HepG2 (cell line): Measurements from ENCODE around the gene TRIM44. TPM values are rescaled to one million over a fixed set of nuclear protein-coding genes. Genes with fewer than 3 reads are reported as not detected.

ENCODE experiments used
- ATAC-seq: fragments of 200-7000 bp; cut with Tn5 transposase; 3 replicates; pipeline ENCODE4 v1.9.1; 2020; ENCODE audit warnings: mild to moderate bottlenecking, moderate library complexity
- BruUV-seq: library from RNA; stranded (reverse); fragments of 400-500 nt; replicated peaks from 2 replicates; lab custom pipeline; 2021; lab: Mats Ljungman, UMichigan
- CTCF ChIA-PET: fragments of 300-600 bp; formaldehyde crosslinking; extraction: SDS; loops from one replicate; lab custom pipeline; 2021; ENCODE audit warnings: low total read pairs, inconsistent platforms, low intra/inter-chr PET ratio; lab: Yijun Ruan, JAX
- POLR2A ChIA-PET: fragments of 350-600 bp; sonication (Branson Sonifier 250); formaldehyde crosslinking; loops from one replicate; lab custom pipeline; 2020; ENCODE audit warnings: antibody characterized with exemption, inconsistent platforms; lab: Yijun Ruan, JAX
- DNase-seq: peaks from one replicate; pipeline ENCODE4 v3.0.0-alpha.2; 2015; ENCODE audit warnings: low spot score
- FAIRE-seq: peaks from 3 replicates; lab custom pipeline; 2011; peaks lifted over from hg19 to GRCh38; lab: Jason Lieb, UNC
- H2AFZ ChIP-seq: one replicate; pipeline ENCODE4 v1.6.1; 2011; ENCODE audit warnings: low read length, inconsistent platforms
- H3K27ac ChIP-seq: fragments of 300-600 bp; 3 replicates; pipeline ENCODE4 v1.8.0; 2011; ENCODE audit warnings: mixed run types, mild to moderate bottlenecking, mixed read lengths, low read length, inconsistent platforms; ENCODE audit not compliant: insufficient read depth; ENCODE audit errors: extremely low read length
- H3K27me3 ChIP-seq, 2 experiments: fragments of 200-600 bp in 1 of 2; 2 replicates in 1 of 2; 3 replicates in 1 of 2; pipeline versions ENCODE4 v1.6.0 to v1.8.0; 2011; ENCODE audit warnings: low read length in 2 of 2, mild to moderate bottlenecking in 2 of 2, moderate library complexity in 2 of 2, inconsistent platforms in 1 of 2; ENCODE audit not compliant: insufficient read depth in 2 of 2, control insufficient read depth in 1 of 2
- H3K36me3 ChIP-seq, 2 experiments: fragments of 200-600 bp in 1 of 2; replicated peaks in 1 of 2; 2 replicates in 1 of 2; 3 replicates in 1 of 2; pipeline versions ENCODE4 v1.5.1 to v1.8.0; 2011; ENCODE audit warnings: low read length in 2 of 2, inconsistent platforms in 1 of 2; ENCODE audit not compliant: insufficient read depth in 2 of 2, control insufficient read depth in 1 of 2
- H3K4me1 ChIP-seq: 2 replicates; pipeline ENCODE4 v1.5.1; 2012; ENCODE audit warnings: low read length, inconsistent platforms; ENCODE audit not compliant: insufficient read depth
- H3K4me2 ChIP-seq: 2 replicates; pipeline ENCODE4 v1.6.0; 2011; ENCODE audit warnings: low read depth, low read length, inconsistent platforms
- H3K4me3 ChIP-seq, 3 experiments: fragments of 200-600 bp in 1 of 3; sonication (generic), shearing (Covaris generic) in 1 of 3; replicated peaks in 1 of 3; 2 replicates each; pipeline ENCODE4 v1.5.1; 2011 to 2016; ENCODE audit warnings: low read length in 3 of 3, inconsistent platforms in 2 of 3, low read depth in 2 of 3, mild to moderate bottlenecking in 2 of 3, control low read depth in 1 of 3, mixed read lengths in 1 of 3; ENCODE audit not compliant: insufficient read depth in 1 of 3
- H3K79me2 ChIP-seq: one replicate; pipeline ENCODE4 v1.6.1; 2011; ENCODE audit warnings: low read length, inconsistent platforms; ENCODE audit not compliant: insufficient read depth
- H3K9ac ChIP-seq: 2 replicates; pipeline ENCODE4 v1.6.0; 2011; ENCODE audit warnings: mild to moderate bottlenecking, low read depth, low read length, inconsistent platforms; ENCODE audit not compliant: insufficient read depth
- H3K9me3 ChIP-seq: 2 replicates; pipeline ENCODE4 v1.5.1; 2012; ENCODE audit warnings: mild to moderate bottlenecking, low read length
- H4K20me1 ChIP-seq: 2 replicates; pipeline ENCODE4 v1.6.0; 2011; ENCODE audit warnings: inconsistent platforms, mild to moderate bottlenecking, low read length, moderate library complexity; ENCODE audit not compliant: insufficient read depth
- FOSL2 ChIP-seq: sonication (generic); formaldehyde crosslinking; IDR thresholded peaks from 2 replicates; pipeline ENCODE4 v1.4.0; 2020; ENCODE audit warnings: missing genetic modification reagents
- HNF4A ChIP-seq: sonication (generic); formaldehyde crosslinking; IDR thresholded peaks from 2 replicates; pipeline ENCODE4 v1.4.0; 2020; ENCODE audit warnings: missing genetic modification reagents
- RCOR2 ChIP-seq: IDR thresholded peaks from 2 replicates; pipeline ENCODE4 v1.6.1; 2016; ENCODE audit warnings: missing biosample characterization, missing genetic modification reagents
- TFE3 ChIP-seq: IDR thresholded peaks from 2 replicates; pipeline ENCODE4 v1.6.1; 2016
- ZNF720 ChIP-seq: sonication (generic); formaldehyde crosslinking; IDR thresholded peaks from 2 replicates; pipeline ENCODE4 v1.4.0; 2020; ENCODE audit warnings: missing genetic modification reagents
- WGBS: methylation state at CpG from one replicate; pipeline ENCODE4 v1.1.6; 2017; ENCODE audit warnings: low lambda C conversion rate; 5-methylcytosine and 5-hydroxymethylcytosine counted together
- in situ Hi-C: cut with HindIII; loops from 2 replicates; pipeline ENCODE4 v1.10.0; 2017; ENCODE audit warnings: low pct_unique_long_range_greater_than_20kb; ENCODE audit not compliant: extremely low pct_ligation_motif_present
- intact Hi-C: fragments of 100-400 bp; cut with micrococcal nuclease; formaldehyde crosslinking; loops from one replicate; pipeline ENCODE4 v1.10.0; 2022; ENCODE audit not compliant: unreplicated experiment
- polyA plus RNA-seq, 8 experiments: library from polyadenylated mRNA; depleted of rRNA in 3 of 8; stranded (reverse) in 7 of 8; unstranded in 1 of 8; fragments of >200 nt; fragmentation: Illumina TruSeq in 4 of 8; extraction: Trizol in 4 of 8; gene quantifications; 2 replicates each; pipeline versions ENCODE4 v1.2.1 to v1.2.3, GENCODE V29; 2011 to 2016; ENCODE audit warnings: low read depth in 4 of 8, missing spikeins in 1 of 8, mixed read lengths in 1 of 8; ENCODE audit not compliant: insufficient read depth in 1 of 8
- total RNA-seq, 5 experiments: library from RNA; depleted of rRNA; stranded (reverse); fragments of >200 nt; fragmentation: Illumina TruSeq; extraction: Trizol; gene quantifications; 2 replicates each; pipeline ENCODE4 v1.2.3, GENCODE V29; 2016; ENCODE audit warnings: low read depth in 1 of 5

The TRIM44 gene
- total and polyA plus RNA-seq, 2 of the 13 experiments (the other 11 are each of a cell fraction or from before 2014, with no cell fraction given): 22.7 to 50.3 TPM

GRCh38 chr11:35629511-35629910, 33.1 kb upstream of the TRIM44 start:
- CTCF ChIA-PET: no interaction called here
- no peak overlapping the region for H3K4me3 ChIP-seq
- ATAC-seq: peak; percentile 48; the same call in 1 of the 3 replicates
- H3K4me2 ChIP-seq: no peak overlapping the region
- no peak overlapping the region for H2AFZ ChIP-seq
- H3K36me3 ChIP-seq: no peaks in the 10 kb centered on the region
- 13% methylated on average over 4 of the region's 4 CpGs for WGBS
- no peak overlapping the region for H3K9ac ChIP-seq
- in situ Hi-C loops (no loop called here), intact Hi-C loops (no loop called here)
- BruUV-seq: no TSS peak
- DNase-seq: no peak
- H3K27ac ChIP-seq: no peak overlapping the region
- TF ChIP-seq HNF4A (peak; percentile 30; the same call in 1 of the 2 replicates), TFE3 (CRISPR knock-in tag) (no peak), ZNF720 (CRISPR knock-in tag) (no peak)
- H4K20me1 ChIP-seq: no peaks in the 10 kb centered on the region
- H3K79me2 ChIP-seq: no peaks in the 10 kb centered on the region
- FAIRE-seq: no peak
- H3K9me3 ChIP-seq: no peaks in the 10 kb centered on the region
- peaks cover 0 to 11% of the 10 kb centered on the region in 2 experiments; a peak in 1 of 5 replicates for H3K27me3 ChIP-seq
- POLR2A ChIA-PET: interaction anchor here (1.1 kb wide), 1 partner anchor 32 kb away, joined by 3 read pairs; no protein-coding TSS in a partner anchor
- H3K4me1 ChIP-seq: peaks cover 20% of the 10 kb centered on the region

GRCh38 chr11:35629914-35630313, 32.7 kb upstream of the TRIM44 start:
- H3K9me3 ChIP-seq: no peaks in the 10 kb centered on the region
- no peak for ATAC-seq
- H3K4me1 ChIP-seq: peaks cover 20% of the 10 kb centered on the region
- H3K4me3 ChIP-seq: no peak overlapping the region
- no peak overlapping the region for H3K4me2 ChIP-seq
- H3K27me3 ChIP-seq: peaks cover 0 to 11% of the 10 kb centered on the region in 2 experiments; a peak in 1 of 5 replicates
- intact Hi-C loops (no loop called here), in situ Hi-C loops (no loop called here)
- no peaks in the 10 kb centered on the region for H3K36me3 ChIP-seq
- H3K27ac ChIP-seq: no peak overlapping the region
- FAIRE-seq: no peak
- TF ChIP-seq RCOR2 (no peak), FOSL2 (peak; percentile 59)
- H3K9ac ChIP-seq: no peak overlapping the region
- BruUV-seq: no TSS peak
- H2AFZ ChIP-seq: no peak overlapping the region
- ChIA-PET POLR2A (interaction anchor here (1.1 kb wide), 1 partner anchor 32 kb away, joined by 3 read pairs; no protein-coding TSS in a partner anchor), CTCF (no interaction called here)
- H4K20me1 ChIP-seq: no peaks in the 10 kb centered on the region
- peak; percentile 37 for DNase-seq
- WGBS: 7% methylated on average over 6 of the region's 6 CpGs
- H3K79me2 ChIP-seq: no peaks in the 10 kb centered on the region
